NCI-H526 treated with DMSO at 0.1 percent for 48 hours (cell line): ENCODE results near the gene ADNP2.

Source experiments
- DNase-seq: peaks from one replicate; lab custom pipeline; 2025; lab: John Stamatoyannopoulos, UW

ADNP2 gene, protein sequence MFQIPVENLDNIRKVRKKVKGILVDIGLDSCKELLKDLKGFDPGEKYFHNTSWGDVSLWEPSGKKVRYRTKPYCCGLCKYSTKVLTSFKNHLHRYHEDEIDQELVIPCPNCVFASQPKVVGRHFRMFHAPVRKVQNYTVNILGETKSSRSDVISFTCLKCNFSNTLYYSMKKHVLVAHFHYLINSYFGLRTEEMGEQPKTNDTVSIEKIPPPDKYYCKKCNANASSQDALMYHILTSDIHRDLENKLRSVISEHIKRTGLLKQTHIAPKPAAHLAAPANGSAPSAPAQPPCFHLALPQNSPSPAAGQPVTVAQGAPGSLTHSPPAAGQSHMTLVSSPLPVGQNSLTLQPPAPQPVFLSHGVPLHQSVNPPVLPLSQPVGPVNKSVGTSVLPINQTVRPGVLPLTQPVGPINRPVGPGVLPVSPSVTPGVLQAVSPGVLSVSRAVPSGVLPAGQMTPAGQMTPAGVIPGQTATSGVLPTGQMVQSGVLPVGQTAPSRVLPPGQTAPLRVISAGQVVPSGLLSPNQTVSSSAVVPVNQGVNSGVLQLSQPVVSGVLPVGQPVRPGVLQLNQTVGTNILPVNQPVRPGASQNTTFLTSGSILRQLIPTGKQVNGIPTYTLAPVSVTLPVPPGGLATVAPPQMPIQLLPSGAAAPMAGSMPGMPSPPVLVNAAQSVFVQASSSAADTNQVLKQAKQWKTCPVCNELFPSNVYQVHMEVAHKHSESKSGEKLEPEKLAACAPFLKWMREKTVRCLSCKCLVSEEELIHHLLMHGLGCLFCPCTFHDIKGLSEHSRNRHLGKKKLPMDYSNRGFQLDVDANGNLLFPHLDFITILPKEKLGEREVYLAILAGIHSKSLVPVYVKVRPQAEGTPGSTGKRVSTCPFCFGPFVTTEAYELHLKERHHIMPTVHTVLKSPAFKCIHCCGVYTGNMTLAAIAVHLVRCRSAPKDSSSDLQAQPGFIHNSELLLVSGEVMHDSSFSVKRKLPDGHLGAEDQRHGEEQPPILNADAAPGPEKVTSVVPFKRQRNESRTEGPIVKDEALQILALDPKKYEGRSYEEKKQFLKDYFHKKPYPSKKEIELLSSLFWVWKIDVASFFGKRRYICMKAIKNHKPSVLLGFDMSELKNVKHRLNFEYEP

DNA sequence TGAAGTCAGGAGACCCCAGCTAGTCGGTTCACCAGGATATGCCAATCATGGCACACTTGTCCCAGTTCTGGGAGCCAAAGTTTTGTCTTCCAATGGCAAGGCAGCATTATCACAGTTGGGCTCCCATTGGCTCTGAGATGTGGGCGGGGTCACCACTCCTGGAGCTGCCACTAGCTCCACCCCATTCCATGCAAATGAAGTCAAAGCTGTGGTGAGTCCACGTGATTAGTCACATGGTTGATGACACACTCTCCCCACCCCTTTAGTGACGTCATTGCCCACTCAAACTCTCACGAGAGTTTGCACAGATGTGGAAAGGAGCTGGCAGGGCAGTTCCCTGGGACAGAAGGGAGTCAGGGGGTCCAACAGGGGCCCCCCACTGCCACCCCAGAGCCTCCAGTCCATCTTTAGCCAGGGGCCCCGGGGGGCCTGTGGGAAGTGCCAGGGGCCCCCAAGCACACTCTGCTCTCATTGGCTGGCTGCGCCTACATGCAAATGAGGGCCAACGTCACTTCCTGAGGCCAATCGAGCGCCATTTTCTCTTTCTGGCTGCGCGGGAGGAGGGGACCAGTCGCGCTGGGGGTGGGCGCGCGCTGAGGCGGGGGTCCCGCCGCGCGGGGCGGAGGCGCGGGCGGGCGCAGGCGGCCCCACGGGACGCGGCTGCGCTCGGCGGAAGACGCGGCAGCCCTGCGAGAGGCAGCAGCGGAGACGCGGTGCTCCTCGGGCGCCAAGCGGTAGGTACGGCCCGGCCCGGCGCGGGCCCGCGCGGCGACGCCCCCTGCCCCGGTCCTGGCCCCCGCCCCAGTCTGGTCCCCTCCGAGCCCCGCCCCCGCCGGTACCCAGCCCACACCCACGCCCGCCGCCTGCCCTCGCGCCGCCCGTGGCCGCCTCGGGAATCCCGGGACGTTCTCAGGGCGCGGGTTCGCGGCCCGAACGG, at the start of gene ADNP2:
Gene ADNP2 (plus strand): TSS at position 524 of the 937 bp plus-strand sequence. CDS start 8,281 bp downstream, outside the sequence.
- peak; percentile 56 for DNase-seq

DNA sequence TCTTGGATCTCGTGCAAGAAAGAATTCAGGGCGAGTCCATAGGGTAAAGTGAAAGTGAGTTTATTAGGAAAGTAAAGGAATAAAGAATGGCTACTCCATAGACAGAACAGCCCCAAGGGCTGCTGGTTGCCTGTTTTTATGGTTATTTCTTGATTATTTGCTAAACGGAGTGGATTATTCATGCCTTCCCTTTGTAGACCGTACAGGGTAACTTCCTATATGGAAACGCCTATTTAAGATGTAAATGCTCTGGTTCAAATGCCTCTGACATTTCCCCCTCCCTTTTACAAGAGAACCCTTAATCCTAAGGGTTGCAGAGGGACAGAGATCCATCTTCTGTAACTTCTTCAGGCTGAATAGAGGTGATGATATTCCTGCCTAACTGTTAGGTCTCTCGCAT, 49.1 kb upstream of the ADNP2 start:
- DNase-seq, result no peak

DNA sequence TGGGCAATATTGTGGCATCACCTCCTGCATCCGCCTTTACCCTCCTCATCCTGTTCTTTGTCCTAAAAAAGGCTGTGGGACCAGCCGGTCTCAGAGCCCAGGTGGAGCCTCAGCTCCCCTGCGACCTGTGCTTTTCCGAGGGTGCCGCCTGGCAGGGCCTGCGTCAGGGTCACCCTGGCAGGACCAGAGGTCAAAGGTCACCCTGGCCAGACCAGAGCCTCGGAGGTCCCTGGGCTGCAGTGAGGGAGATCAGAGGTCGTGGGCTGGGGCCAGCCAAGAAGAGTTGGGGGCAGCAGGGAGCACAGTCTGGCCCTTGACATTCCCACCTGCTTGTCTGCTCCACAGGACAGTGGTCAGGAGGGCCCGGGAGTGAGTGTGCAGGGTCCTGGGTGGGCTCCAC, 43.4 kb upstream of the ADNP2 start:
- no peak for DNase-seq

DNA sequence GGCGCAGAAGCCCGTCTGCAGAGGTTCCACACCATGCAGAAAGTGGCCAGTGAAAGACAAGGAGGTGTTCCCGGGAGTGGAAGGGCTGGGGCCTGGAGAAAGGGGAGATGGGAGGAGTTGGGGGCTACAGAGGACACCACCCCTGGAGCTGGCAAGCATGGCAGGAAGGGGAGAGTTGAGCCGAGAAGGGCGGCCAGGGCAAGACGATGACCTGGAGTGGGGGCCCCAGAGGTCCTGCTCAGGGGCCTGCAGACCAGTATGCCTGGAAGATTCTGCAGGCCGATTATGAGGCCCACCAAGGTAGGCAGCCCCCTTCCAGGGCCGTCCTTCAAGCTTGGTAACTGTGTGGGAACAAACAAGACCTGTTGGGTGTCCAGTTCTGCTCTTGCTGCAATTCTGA, 41.7 kb upstream of the ADNP2 start:
- DNase-seq, result no peak

DNA sequence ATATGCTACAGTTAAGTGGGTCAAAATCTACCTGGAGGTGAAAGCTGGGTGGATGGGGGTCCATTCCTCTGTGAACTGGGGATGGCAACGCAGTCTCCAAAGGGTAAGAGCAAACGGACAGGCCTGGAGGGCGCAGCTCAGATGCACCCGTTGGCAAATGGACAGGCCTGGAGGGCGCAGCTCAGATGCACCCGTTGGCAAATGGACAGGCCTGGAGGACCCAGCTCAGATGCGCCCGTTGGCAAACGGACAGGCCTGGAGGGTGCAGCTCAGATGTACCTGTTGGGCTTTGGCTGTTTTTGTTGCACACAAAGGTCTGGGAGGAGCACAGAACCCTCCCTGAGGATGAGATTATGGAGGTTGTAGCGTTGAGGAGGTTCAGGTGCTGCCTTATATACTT, 41.2 kb upstream of the ADNP2 start:
- DNase-seq, result no peak

DNA sequence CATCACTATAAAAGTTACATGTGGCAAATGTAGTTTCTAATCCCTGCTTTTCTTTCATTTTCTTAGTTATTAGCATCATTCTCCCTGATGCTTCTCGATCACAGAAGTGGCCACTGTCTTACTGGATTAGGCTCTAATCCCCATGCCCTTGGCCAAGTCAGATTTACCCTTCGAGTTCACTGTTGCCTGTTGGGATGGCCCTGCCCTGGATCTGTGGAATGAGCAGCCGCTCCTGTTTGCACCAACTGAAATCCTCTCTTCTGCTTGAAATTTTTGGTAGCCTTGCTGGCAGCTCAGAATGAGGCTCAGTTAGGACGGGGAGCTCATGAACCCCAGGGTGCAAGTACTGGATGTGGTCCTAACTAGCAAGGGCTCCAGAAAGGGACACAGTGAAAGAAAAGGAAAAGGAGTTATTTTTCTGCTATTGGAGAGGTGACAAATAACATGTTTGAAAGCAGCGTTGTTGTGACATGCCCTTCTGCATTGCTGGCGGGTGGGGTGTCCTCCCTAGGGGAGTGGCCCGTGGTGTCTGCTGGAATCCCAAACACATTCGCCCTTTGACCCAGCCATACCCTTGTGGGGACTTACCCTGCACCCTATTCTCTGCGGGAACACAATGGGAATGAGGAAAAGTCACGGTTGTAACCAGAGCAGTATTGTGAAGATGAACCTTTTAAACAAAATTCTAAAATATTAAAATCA, 40.3 kb upstream of the ADNP2 start:
- no peak for DNase-seq

DNA sequence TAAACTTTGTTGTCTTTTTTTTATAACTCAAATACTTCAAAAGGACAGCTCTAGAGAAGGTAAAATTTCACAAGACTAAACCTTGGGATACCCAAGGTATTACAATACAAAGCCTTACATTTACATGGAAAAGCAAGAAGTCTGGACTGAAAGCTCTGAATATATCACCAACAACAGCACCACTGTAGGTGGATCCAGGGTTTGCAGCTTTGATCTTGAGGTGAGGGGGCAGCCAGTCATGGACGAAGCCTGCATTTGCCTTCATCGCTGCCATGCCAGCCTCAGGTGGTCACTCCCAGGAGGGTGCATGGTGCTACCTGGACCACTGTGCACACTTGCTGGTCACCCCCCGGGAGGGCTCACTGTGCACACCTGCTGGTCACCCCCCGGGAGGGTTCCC, 38.2 kb upstream of the ADNP2 start:
- no peak for DNase-seq

DNA sequence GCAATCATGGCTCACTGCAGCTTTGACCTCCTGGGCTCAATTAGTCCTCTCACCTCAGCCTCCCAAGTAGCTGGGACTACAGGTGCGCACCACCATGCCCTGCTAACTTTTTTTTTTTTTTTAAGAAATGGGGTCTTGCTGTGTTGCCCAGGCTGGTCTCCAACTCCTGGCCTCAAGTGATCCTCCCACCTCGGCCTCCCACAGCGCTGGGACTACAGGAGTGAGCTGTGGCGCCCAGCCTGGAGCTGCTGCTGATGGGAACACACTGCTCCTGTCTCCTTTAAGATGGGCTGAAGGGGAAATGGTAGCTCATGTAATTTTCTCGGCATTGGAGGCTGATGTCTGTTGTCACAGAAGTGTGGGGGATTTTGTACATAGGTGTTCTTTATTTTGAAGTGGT, 34.9 kb upstream of the ADNP2 start:
- no peak for DNase-seq

DNA sequence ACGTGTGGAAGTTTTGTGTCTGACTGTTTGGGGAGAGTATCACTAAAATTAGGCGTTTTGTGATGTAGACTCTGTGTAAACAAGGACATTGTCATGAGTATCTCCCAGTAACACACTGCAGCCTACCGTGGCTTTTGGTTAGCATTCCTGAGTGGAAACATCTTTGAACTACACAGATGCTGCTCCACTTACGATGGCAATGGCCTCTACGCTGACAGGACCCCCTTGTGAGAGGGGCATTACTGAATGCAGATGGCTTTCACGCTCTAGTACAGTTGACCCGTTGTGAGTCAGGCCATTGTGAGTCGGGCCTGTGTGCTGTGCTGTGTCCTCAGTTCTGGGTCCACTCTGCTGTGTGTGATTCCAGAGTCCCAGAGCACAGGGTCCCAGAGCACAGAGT, 34.4 kb upstream of the ADNP2 start:
- no peak for DNase-seq

DNA sequence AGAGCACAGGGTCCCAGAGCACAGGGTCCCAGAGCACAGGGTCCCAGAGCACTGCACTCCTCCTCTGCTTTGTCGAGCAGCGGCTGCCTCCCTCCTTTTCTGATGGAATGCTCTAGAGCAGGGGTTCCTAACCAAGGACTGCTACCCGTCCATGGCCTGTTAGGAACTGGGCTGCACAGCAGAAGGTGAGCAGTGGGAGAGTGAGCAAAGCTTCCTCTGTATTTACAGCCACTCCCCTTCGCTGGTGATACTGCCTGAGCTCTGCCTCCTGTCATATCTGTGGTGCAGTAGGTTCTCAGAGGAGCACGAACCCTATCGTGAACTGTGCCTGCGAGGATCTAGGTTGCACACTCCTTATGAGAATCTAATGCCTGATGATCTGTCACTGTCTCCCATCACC, 33.1 kb upstream of the ADNP2 start:
- DNase-seq, result no peak

DNA sequence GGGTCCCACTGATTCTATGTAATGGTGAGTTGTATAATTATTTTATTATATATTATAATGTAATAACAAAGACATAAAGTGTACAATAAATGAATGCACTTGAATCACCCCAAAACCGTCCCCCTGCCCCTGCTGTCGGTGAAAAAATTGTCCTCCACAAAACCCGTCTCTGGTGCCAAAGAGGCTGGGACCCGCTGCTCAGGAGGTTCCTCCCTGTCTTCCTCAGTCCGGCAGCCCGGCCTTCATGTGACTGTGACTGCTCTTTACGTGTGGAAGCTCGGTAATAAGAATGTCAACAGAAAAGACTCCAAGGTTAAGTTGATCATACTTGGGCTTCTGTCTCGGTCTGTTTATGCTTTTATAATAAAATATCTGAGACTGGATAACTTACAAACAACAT, 32.7 kb upstream of the ADNP2 start:
- DNase-seq, result no peak

DNA sequence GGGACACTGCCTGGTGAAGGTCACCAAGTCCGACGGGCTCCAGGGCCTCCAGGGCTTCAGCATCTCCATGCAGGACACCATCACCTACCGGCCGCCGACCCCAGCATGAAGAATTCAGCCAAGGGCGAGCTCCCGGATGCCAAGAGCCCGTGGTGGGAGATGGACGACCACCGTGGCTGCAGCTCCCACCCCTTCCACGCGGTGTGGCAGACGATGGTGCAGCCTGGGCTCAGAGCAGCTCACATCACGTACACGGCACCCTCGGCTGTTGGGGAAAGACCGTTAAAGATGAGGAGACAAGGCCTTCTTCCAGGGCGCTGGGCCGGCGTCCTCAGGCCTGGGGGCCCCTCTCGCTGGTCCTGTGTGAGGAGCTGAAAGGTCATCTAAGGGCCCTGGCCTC, 31.2 kb upstream of the ADNP2 start:
- no peak for DNase-seq

DNA sequence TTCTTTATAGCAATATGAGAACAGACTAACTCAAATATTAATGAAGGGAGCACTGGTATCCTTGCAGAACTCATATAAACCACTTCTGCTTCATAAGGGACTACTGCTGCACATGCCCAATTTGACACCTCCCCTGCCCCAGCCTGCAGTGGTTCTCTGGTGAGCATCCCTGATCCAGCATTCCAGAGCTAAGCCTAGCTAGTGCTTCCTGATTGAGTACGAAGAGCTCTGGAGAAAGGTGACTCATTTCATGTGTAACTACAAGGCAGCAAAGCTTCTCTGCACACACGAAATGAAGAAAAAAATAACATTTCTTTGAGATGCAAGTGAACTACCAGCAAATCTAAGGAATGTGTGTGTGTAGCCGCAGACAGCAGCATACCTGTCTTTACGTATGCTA, 22.8 kb upstream of the ADNP2 start:
- DNase-seq, result no peak

DNA sequence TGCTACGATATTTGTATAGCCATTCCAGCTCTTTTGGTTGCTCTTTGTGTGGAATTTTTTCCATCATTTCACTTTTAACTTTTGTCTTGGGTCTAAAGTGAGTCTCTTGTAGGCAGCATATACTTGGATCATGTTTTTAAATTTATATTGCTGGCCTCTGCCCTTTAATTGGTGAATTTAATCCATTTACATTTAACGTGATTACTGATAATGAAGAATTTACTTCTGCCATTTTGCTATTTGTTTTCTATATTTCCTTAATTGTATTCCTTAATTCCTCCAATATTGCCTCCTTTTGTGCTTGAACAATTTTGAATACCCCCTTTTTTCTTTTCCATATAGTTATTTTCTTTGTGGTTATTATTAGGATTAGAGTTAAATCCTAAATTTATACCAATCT, 21.0 kb upstream of the ADNP2 start:
- DNase-seq, result no peak

DNA sequence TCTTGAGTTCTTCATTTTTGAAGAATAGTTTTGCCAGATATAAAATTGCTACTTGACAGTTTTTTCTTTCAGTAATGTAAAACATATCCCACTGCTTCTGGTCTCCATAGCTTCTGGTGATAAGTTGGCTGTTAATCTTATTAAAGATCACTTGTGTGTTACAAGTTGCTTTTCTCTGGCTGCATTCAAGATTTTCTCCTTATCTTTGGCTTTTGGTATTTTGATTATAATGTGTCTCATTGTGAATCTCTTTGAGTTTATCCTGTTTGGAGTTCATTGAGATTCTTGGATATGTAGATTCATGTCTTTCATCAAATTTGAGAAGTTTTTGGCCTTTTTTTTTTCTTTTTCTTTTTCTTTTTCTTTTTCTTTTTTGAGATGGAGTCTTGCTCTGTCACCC, 20.2 kb upstream of the ADNP2 start:
- no peak for DNase-seq

DNA sequence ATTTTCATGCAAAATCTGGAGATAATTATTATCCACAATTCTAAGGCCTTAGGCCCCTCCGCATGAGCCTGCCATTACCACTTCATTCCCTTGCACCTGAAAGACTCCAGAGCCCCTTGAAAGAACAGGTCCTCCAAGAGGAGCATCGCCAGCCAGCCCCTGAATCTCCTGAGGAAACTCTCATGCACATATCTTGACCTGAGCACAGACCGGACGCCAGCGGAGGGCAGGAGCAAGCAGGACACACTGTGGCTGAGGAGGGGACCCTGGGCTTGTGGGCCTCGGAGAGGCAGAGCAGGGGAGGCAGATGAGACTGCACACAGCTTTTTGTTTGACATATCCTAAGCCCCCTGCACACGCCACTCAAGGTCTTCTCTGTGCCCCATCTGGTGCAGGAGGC, 13.6 kb upstream of the ADNP2 start:
- DNase-seq, result no peak

DNA sequence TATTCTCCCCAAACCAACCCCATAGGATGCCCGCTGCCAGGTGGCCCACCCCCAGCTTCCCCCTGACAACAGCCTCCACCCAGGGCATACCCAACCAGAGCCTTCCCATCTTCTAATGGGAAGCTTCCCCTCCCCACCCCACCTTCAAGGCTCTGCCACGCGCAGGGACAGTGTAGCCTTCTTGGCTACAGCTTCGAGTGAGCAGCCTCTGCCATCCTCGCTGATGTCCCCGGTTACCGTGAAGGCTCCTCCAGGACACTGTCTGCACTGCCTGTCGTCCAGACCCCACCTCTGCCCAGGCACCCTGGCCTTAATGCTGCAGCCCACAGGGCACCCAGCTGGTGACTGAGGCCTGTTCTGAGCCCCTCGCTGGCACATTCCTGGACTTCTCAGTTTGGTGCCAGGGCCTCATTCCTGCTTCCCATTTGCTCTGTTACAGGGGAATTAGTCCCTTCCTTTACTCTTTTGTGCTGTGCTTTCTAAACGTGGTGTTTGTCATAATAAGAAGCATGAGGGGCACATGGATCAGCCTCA, 13.0 kb upstream of the ADNP2 start:
- DNase-seq, result no peak

DNA sequence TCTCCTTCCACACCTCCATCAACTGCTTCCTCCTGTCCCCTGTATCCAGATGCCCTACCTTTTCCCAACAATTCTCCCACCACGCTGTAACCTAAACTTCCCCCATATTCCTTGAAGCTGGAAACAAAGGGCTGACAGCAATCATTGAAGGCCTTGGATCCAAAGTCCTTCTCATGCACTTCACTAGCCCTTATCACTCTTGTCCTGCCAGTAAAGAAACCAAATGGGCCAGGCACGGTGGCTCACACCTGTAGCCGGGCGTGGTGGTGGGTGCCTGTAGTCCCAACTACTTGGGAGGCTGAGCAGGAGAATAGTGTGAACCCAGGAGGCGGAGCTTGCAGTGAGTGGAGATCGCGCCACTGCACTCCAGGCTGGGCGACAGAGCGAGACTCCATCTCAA, 11.9 kb upstream of the ADNP2 start:
- no peak for DNase-seq

DNA sequence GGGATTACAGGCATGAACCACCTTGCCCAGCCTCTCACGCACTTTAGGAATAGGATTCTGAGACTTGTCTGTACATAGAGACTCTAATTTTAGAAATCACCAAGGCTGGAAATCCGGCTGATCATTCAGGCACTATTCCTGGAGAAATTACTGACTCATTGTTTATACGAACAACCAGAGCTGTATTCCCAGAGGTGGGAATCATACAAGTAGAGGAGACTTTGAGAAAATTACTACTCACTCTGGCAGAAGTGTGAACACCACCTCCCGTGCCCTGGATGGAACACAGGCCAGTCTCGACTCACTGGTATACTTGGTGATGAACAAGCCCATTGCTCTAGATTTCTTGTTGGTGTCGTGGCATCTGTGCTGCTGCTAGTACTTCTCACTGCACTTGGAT, 5.8 kb upstream of the ADNP2 start:
- DNase-seq, result no peak

DNA sequence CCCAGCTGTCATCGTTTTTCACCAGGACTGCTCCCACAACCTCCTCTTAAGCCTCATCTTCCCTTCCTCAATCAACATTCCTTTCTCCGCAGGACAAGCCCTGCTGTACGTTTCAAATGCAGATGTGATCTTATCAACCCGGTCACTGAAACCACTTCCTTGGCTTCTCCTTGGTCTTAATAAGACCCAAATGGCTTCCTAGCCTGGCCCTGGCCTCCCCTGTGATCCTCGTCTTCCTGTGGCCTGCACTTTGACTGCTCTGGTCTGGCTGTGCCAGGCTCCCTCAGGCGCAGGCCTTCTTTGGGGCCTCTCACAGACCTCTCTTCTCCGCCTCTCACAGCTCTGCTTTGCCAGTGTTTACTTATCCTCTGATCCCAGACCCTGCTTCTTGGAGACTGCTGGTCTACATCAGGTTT, 4.7 kb upstream of the ADNP2 start:
- DNase-seq, result no peak
